ENCODE results near the gene TCL1B.
"Not testable (repeated sequence)": the region's sequence is repeated elsewhere in the genome, so short reads cannot be mapped to it uniquely, and the experiment has no call there.

The TCL1B gene

DNA sequence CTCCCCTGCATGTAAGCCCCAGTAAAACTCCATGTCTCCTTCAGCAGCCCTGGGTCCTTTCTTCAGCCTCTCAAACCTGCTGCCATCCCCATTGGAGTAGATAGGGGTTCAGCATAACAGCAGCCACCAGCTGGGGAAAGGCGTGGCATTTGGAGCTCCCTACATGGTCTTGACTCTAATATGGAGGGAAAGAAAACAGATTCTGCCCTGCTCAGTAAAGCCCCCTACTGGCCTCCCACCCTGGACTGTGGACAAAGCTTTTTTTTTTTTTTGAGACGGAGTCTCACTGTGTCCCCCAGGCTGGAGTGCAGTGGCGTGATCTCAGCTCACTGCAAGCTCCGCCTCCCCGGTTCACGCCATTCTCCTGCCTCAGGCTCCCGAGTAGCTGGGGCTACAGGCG, 20.7 kb upstream of the TCL1B start:
- DNase-seq; intact Hi-C loops (cut with DNase I): not testable (repeated sequence)

DNA sequence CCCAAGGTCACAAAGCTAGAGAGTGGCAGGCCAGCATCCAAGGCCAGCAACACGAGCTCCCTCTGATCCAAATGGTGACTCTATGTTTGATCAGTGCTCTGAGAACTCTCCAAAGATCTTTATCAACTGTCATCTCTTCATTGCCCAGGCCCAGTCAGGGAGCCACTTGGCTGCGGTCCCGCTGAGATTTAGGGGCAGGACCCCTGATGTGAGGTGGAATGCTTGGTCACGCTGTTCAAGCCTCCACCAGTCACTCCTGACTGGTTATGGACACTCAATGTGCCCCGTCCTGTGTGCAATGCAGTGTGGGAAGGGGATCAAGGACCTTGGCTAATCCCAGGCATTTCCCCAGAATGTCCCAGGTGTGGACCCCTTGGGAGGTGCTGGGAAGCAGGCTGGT, 19.8 kb upstream of the TCL1B start:
- intact Hi-C loops (cut with DNase I): no loop called here
- no peak for DNase-seq

DNA sequence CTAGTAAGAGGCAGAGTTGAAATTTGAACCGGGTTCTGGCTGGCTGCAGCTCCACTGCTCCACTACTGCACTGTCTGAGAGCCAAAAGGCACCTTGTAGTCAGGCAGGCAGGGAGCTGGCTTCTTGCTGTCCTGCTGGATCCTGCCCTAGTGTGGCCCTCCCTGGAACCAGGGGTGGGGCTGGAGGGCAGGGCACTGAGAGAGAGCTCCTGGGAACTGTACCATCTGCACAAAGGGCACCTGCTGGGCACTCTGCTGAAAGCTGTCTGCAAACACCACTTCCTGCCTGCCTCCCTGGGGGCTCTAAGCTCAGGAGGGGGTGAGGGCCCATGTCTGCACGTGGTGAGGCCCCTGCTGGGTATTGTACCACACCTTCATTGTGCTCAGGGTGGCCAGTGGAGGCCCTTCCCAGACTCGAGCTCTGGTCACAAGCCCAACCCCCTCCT, 19.0 kb upstream of the TCL1B start:
- DNase-seq: no peak
- intact Hi-C loops (cut with DNase I): no loop called here

DNA sequence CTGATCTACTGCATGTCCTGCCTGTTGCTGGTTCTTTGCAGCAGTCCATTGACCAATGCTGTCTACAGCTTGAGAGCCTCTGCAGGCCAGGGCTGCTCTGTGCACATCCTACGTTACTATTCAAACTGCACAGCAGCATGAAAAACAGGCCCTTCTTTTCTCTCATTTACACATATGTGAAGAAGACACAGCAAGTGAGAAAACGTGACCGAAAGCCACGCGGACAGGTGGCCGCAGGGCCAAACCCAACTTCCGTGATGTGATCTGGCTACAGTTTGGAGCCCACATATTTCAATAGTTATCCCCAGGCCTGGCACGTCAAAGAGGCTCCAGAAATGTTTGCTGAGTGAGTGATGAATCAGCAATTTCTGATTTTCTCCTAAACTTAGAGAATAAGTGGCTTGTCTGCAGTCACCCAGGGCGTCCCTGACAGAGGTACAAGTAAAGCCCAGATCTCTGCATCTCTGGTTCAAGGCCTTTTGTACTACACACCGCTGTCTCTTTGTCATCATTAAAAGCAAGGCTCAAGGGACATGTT, 17.9 kb upstream of the TCL1B start:
- no peak for DNase-seq
- intact Hi-C loops (cut with DNase I): no loop called here

DNA sequence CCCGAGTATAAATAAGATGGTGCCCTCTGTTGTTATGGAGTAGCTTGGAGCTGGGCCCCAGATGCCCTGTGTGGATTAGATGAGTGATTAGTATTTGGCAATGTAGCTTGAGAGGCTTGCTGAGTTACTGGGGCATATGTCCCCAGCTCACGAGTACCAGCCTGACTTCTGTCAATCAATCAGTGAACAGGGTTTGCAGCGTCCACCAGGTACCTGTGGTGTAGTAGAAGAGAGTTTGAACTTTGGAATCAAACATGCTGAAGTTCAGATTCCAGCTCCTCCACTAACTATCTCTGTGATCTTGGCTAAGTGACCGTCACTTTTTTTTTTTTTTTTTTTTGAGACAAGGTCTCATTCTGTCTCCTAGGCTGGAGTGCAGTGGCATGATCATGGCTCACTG, 11.6 kb upstream of the TCL1B start:
- intact Hi-C loops (cut with DNase I): no loop called here
- no peak for DNase-seq

DNA sequence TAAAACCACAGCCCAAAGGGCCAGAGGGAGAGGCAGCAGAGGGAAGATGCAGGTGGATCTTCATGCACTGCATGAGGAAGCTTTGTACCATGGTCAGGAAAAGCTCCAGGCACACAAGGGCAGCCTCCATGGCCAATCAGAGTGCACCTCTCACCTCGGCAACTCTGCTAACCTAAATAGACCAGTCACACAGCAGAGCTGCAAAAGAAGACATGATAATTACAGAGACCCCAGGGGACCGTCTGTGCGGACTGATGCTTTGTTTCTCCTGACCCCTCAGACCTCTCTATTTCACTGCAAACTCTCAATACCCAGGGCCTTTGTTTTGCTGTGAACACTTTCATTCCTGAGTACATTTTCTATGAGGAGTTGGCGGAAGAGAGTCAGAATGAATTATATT, 10.7 kb upstream of the TCL1B start:
- intact Hi-C loops (cut with DNase I): no loop called here
- no peak for DNase-seq

DNA sequence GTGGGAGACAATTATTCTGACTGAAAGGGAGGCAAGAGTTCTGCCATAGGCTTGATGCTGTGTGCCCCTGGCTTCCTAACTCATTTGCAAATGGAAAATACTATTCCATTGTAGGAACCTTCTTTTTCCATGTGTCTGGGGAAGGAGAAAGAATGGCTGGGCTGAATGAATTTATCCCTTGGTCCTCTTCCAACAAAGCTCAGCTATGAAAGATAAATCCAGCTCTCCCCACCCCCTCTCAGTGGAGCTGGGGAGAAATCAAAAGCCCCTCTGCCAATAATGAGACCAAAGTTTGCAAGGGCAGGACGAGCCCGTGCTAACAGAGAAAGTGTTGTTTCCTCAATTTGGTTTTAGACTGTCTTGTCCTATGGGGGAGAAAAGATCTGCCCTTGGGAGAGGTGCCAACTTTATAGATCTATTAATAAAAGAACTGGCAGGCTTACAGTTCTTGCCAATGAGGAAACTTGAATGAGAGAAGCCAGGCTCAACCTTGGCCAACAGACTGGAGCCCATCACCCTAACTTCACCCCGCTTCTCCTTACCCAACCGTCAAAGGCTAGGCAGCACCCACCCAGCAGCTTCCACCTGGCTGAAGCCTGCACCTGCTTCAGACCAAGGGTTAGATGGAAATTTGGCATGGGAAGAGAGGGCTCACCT, 8.9 kb upstream of the TCL1B start:
- intact Hi-C loops (cut with DNase I): no loop called here
- no peak for DNase-seq

DNA sequence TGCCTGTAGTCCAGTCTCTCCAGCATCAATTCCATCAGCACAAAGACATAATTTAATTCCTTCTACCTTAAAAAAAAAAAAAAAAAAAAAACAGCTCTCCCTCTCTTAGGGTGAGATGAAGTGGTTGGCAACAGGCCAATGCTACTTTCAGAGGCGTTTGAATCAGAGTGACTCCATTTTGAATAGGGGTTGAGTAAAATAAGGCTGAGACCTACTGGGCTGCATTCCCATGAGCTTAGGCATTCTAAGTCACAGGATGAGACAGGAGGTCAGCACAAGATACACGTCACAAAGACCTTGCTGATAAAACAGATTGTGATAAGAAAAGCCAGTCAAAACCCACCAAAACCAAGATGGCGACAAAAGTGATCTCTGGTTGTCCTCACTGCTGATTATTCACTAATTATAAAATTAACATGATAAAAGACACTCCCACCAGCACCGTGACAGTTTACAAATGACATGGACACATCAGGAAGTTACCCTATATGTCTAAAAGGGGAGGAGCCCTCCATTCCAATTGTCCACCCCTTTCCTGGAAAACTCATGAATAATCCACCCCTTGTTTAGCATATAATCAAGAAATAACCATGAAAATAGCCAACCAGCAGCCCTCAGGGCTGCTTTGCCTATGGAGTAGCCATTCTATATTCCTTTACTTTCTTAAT, 6.9 kb upstream of the TCL1B start:
- intact Hi-C loops (cut with DNase I): no loop called here
- no peak for DNase-seq

DNA sequence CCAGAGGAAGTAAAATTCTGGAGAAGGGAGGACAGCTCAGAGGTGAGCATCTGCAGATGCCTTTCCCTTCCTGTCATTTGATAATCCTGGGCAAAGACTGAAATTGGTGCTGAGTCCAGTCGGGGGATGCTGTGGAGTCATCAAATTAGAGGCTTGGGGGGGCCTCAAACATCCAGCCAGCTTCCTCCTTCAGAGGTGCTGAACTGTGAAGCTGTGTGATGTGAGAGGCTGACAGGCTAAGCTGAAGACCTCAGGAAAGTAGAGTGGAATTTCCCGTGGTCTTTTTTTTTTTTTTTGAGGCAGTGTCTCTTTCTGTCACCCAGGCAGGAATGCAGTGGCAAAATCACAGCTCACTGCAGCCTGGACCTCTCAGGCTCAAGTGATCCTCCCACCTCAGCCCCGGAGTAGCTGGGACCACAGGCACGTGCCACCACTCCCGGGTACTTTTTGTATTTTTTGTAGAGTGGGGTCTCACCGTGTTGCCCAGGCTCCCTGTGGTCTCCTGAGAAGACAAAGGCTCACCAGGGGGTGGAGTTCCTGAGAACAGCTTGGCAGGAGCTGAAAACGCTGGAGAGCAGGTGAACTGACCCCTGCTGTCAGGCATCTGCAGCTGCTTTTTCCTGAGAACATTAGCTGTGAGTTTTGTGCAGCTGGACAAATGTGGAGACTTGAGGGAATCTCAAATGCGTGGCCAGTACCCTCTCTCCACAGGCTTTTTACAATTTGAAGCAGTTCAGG, 6.1 kb upstream of the TCL1B start:
- no peak for DNase-seq
- intact Hi-C loops (cut with DNase I): no loop called here

DNA sequence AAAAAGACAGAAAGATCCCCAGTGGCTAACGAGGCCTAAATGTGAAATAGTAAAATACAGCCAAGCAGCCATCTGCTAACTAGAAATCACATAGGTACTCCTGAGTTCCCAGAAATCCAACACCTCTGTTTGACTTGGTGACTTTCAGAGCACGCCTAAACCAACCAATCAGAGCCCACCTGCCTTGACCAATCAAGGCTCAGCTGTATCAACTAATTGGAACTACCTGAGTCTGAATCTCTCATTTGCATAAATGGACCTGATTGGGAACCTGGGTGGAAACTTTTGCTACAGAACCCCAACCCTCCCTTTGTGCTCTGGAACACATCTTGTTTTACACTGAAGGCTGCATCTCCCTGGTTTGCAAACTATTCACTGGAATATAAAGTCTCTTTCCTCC, 5.1 kb upstream of the TCL1B start:
- intact Hi-C loops (cut with DNase I): no loop called here
- no peak for DNase-seq

DNA sequence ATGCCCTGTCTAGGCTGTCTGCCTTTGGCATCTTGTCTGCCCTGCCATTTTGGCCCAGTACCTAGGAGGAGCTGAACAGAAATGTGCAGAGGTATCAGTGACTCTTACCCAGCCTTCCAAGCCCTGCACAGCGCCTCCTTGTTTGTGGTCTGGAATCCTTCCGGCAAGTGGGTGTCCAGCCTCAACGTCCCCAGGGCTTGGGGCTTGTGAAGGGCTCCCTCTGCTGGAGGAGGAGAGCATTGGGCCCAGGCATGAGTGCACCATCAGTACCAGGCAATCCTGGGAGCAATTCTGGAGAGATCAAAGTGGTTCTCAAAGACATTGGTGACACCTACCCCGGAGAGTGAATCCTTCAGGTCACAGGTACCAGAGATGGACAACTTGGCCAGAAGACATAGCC, 2.4 kb upstream of the TCL1B start:
- DNase-seq: no peak
- intact Hi-C loops (cut with DNase I): no loop called here

DNA sequence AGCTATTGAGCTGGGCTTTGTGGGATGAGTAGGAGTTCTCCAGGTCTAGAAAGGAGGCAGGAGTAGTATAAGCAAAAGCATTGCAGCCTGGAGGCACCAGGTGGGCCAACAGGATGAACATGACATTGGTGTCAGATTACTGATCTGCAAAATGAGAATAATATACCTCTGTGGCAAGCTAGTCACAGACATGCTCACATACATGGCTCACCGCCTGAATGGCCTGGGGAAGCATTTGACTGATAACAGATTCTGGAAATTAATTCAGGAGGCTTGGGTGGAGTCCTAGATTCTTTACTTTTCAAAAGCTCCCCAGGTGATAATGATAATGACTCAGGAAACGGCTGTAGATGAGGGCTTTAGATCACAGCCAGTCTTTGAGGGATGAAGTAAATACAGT, 709 bp downstream of the TCL1B start:
- intact Hi-C loops (cut with DNase I): no loop called here
- DNase-seq: no peak

DNA sequence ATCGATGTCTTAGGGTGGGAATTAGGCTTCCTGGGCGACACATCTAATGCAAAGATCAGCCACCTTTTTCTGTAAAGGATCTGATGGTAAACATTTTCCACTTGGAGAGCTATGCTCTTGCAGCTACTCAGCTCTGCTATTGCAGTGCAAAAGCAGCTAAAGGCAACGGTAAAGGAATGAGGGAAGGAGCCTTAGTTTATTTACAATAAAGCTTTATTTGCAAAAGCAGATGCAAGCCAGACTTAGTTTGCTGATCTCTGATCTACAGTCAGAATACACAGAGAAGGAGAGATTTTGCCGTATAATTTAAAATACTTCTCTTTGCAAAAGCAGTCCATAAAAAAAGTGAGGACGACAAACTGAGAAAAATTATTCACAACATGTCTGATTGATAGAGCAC, 3.2 kb downstream of the TCL1B start:
- DNase-seq: no peak
- intact Hi-C loops (cut with DNase I): no loop called here

DNA sequence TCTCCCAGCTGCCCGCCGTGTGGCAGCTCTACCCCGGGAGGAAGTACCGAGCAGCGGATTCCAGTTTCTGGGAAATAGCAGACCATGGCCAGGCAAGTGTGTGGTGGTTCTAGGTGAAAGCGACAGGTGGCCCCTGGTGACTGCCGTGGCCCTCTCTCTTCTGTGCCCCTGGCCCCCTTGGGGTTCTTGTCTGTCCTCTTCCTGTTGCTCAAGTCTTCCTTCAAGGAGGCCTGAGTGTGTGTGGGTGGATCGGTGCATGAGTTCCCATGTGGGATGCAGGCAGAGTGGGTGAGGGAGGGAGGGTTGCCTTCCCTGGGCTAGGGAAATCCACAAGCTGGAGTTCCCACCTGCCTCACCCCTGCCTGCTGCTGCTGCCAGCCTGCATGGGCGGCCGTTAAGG, 4.6 kb downstream of the TCL1B start:
- no peak for DNase-seq
- intact Hi-C loops (cut with DNase I): no loop called here

DNA sequence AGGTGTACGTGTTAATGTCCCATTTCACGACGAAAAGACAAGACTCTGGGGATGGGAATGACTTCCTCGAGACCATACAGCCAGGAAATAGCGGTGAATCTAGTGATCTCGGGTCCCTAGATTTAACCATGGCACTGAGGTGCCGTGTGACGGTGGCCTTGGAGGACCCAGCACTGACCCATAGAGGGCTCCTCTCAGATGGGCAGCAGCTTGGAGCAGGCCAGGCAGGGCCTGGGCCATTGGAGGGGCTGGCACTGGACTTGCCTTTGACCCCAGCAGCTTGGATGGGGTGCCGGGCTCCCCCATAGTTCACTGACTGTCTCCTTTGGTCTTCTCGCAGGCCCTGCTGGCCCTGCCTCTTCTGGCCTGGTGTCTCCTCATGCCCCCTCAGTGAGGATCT, 5.4 kb downstream of the TCL1B start:
- DNase-seq: no peak
- intact Hi-C loops (cut with DNase I): no loop called here

DNA sequence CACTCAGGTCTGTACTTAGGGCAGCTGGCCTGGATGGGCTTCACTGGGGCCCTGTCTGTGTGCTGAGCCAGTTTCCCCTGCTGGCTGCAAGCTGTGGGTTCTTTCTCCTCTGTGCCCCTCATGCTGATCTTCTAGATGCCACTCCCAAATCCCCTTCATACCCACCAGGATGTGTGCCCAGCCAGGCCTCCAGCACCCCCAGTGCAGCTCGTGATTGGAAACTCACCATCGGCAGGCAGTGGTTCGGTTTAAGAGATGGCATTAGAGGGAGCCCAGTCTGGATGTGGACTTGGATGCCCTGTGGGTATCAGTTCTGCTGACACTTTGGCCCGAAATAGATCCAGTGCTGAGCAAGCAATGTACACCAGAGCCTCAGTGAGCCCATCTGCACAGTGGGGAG, 5.9 kb downstream of the TCL1B start:
- intact Hi-C loops (cut with DNase I): no loop called here
- DNase-seq: no peak

DNA sequence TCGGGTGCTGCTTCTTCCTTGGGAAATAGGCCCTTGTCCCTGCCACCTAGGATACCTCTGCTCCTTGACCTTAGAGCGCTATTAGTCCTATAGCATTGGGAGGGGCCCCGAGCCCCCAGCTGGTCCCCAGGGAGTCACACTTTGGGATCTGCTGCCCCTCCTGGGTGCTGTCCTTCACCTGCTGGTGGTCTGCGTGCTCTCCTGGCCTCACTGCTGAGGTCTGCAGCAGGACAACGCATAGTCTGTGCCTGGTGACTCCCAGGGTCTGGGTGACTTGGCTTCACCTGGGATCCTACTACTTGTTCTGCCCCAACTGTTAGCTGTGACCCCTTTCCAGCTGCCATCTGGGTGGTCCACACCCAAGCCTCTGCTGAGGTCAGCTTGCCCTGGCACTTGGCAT, 8.8 kb downstream of the TCL1B start:
- DNase-seq: no peak
- intact Hi-C loops (cut with DNase I): no loop called here

DNA sequence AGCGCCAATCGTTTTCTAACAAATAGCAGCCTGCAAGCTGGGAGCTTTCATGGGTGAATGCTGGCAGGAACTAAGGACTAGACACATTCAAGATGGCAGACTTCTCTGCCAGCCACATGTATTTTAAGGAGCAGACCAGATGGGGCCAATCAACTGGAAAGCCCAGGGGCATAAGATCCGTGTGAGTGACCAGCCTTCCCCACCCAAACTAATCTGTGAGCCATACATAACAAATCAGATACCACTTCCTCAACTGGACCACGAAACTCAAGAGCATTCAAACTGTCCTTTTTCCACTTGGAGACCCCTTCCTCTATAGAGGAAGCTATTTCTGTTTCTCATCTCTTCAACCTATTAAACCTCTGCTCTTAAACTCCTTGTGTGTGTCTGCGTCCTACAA, 9.7 kb downstream of the TCL1B start:
- intact Hi-C loops (cut with DNase I): no loop called here
- no peak for DNase-seq

DNA sequence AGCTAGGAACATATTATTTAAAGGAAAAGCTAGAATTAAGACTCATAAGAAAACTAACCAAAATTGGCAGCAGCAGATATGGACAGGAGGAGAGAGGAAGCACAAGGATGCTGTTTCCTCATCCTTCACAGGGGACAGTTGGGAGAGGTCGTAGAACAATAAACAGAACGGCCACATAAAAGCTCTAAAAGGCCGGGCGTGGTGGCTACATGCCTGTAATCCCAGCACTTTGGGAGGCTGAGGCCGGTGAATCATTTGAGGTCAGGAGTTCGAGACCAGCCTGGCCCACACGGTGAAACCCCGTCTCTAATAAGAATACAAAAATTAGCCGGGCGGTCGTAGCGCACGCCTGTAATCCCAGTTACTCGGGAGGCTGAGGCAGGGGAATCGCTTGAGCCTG, 10.5 kb downstream of the TCL1B start:
- intact Hi-C loops (cut with DNase I): no loop called here
- DNase-seq: no peak

DNA sequence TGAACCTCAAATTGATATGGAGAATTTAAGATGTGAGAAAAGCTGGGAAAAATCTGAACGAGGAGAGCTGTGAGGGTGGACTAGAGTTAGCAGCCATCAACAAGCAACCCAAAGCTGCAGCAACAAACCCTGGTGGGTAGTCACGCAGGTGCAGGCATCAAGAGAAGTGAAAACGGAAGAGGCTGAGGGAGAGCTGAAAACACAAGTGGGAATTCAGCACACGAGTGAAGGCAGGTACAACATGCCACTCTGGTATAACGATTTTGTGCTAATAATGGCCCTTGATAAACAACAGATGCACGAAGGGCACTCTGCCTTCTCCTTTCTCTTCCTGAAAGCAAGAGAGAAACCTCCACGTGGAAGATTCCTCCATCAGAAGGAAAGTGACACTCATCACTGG, 11.5 kb downstream of the TCL1B start:
- intact Hi-C loops (cut with DNase I): no loop called here
- DNase-seq: no peak

DNA sequence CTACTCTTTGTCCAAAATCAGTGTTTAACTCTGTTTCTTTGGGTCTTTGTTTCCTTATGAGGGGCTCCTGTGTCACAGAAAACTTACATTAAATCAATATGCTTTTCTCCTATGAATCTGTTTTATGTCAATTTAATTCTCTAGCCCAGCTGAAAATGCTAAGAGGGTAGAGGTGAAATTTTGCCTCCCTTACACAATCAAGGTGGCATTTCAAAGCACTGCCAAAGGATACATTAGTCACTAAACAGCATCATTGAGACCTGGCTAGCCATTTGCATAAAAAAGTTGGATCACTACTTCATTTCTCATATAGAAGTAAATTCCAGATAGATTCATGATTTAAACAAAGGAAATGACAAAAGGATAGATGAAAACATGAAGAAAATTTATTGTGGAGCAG, 12.1 kb downstream of the TCL1B start:
- intact Hi-C loops (cut with DNase I): no loop called here
- DNase-seq: no peak

DNA sequence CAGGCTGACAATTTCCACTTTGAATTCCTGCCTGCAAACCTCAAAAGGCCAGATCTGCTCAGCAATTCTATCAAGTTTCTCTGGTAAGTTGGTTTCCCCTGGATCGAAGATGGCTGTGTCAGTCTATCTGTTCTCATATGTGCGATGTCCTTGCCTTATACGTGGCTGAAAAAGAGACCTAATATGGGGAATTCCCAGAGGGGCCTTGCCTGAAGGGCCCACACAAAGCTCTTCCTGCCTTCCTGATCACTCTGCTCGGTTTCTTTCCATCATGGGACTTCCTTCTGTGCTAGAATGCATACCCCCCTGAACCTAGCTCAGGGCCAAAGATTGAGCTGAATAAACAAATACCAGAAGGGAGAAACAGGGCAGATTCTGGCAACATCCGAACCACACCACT, 13.2 kb downstream of the TCL1B start:
- no peak for DNase-seq
- intact Hi-C loops (cut with DNase I): no loop called here
